GM23338 (cell line): ENCODE measurements around the gene S100A6. TPM values are rescaled to one million over a fixed set of nuclear protein-coding genes. Genes with fewer than 3 reads are reported as not detected.

ENCODE experiments used
- ATAC-seq: fragments of 200-7000 bp; cut with Tn5 transposase; 3 replicates; pipeline ENCODE4 v1.9.1; 2020
- DNase-seq: peaks from one replicate; pipeline ENCODE4 v3.0.0-alpha.2; 2015; ENCODE audit warnings: low spot score
- H2AFZ ChIP-seq: fragments of 200-600 bp; sonication (generic); 2 replicates; pipeline ENCODE4 v1.8.0; 2016; ENCODE audit warnings: antibody characterized with exemption, mild to moderate bottlenecking, moderate library complexity
- H3F3A ChIP-seq: fragments of 200-600 bp; sonication (generic); replicated peaks from 2 replicates; pipeline ENCODE4 v1.8.0; 2017; ENCODE audit warnings: antibody characterized with exemption, mixed run types, low read depth
- H3K27ac ChIP-seq: fragments of 200-600 bp; sonication (generic); 2 replicates; pipeline ENCODE4 v1.6.1; 2016; ENCODE audit warnings: low read depth
- H3K27me3 ChIP-seq: fragments of 200-600 bp; sonication (generic); 2 replicates; pipeline ENCODE4 v1.8.0; 2016; ENCODE audit warnings: mild to moderate bottlenecking, mixed run types, moderate library complexity; ENCODE audit not compliant: insufficient read depth
- H3K36me3 ChIP-seq: fragments of 200-600 bp; sonication (generic); 2 replicates; pipeline ENCODE4 v1.8.0; 2016; ENCODE audit warnings: mild to moderate bottlenecking; ENCODE audit not compliant: insufficient read depth
- H3K4me1 ChIP-seq: fragments of 200-600 bp; sonication (generic); 2 replicates; pipeline ENCODE4 v1.8.0; 2016; ENCODE audit warnings: mild to moderate bottlenecking, moderate library complexity; ENCODE audit not compliant: insufficient read depth
- H3K4me2 ChIP-seq: fragments of 200-600 bp; sonication (generic); 2 replicates; pipeline ENCODE4 v1.7.1; 2017; ENCODE audit warnings: mixed run types
- H3K4me3 ChIP-seq: fragments of 200-600 bp; sonication (generic); 2 replicates; pipeline ENCODE4 v1.6.1; 2016; ENCODE audit warnings: mixed run types
- H3K79me2 ChIP-seq: fragments of 200-600 bp; sonication (generic); replicated peaks from 2 replicates; pipeline ENCODE4 v1.8.0; 2017; ENCODE audit warnings: mild to moderate bottlenecking; ENCODE audit not compliant: insufficient read depth
- H3K9me2 ChIP-seq: fragments of 200-600 bp; sonication (generic); 2 replicates; pipeline ENCODE4 v1.8.0; 2017; ENCODE audit not compliant: insufficient read depth
- H4K20me1 ChIP-seq: fragments of 200-600 bp; sonication (generic); replicated peaks from 2 replicates; pipeline ENCODE4 v1.8.0; 2017; ENCODE audit warnings: mild to moderate bottlenecking; ENCODE audit not compliant: insufficient read depth
- H3K27ac Mint-ChIP-seq: 2 replicates; pipeline ENCODE4 v1.8.0; 2020; ENCODE audit warnings: inconsistent platforms, mild to moderate bottlenecking, moderate library complexity, mixed read lengths
- H3K27me3 Mint-ChIP-seq: 3 replicates; pipeline ENCODE4 v1.8.0; 2022; ENCODE audit warnings: low read depth, mild to moderate bottlenecking, moderate library complexity, mixed read lengths, inconsistent platforms; ENCODE audit not compliant: insufficient read depth, poor library complexity
- H3K36me3 Mint-ChIP-seq: 3 replicates; pipeline ENCODE4 v1.8.0; 2021; ENCODE audit warnings: low read depth, mild to moderate bottlenecking, inconsistent platforms, moderate library complexity, mixed read lengths
- H3K4me1 Mint-ChIP-seq: 3 replicates; pipeline ENCODE4 v1.8.0; 2020; ENCODE audit warnings: mild to moderate bottlenecking, inconsistent platforms, mixed read lengths
- H3K4me3 Mint-ChIP-seq: 3 replicates; pipeline ENCODE4 v1.8.0; 2021; ENCODE audit warnings: moderate library complexity, mild to moderate bottlenecking, inconsistent platforms, mixed read lengths
- H3K9me3 Mint-ChIP-seq: 3 replicates; pipeline ENCODE4 v1.8.0; 2020; ENCODE audit warnings: moderate library complexity, mild to moderate bottlenecking, inconsistent platforms, mixed read lengths
- CREB1 ChIP-seq: fragments of 250-450 bp; sonication (Bioruptor Pico); IDR thresholded peaks from 2 replicates; pipeline ENCODE4 v1.5.0; 2020; ENCODE audit warnings: low read depth, mild to moderate bottlenecking, moderate library complexity
- EZH2 ChIP-seq: fragments of 200-600 bp; sonication (generic); IDR thresholded peaks from one replicate; pipeline ENCODE4 v1.8.0; 2017; ENCODE audit warnings: antibody characterized with exemption, mild to moderate bottlenecking, low read depth; ENCODE audit not compliant: unreplicated experiment
- EZH2phosphoT487 ChIP-seq: fragments of 200-600 bp; sonication (generic); IDR thresholded peaks from one replicate; pipeline ENCODE4 v1.8.1; 2018; ENCODE audit warnings: antibody characterized with exemption; ENCODE audit not compliant: unreplicated experiment
- NANOG ChIP-seq: IDR thresholded peaks from 2 replicates; pipeline ENCODE4 v1.6.1; 2016; ENCODE audit warnings: antibody characterized with exemption, borderline replicate concordance
- ZNF114 ChIP-seq: fragments of 250-450 bp; sonication (Bioruptor Pico); IDR thresholded peaks from 2 replicates; pipeline ENCODE4 v1.5.0; 2020; ENCODE audit warnings: mild to moderate bottlenecking, moderate library complexity
- polyA plus RNA-seq: library from polyadenylated mRNA; unstranded; fragments of >200 nt; fragmentation: Nextera tagmentation; extraction: Ambion mirVana; gene quantifications from 2 replicates; pipeline ENCODE4 v1.2.1, GENCODE V29; 2016
- total RNA-seq: library from RNA; depleted of rRNA; stranded (reverse); fragments of >200 nt; shearing (Covaris generic); gene quantifications from 2 replicates; pipeline ENCODE4 v1.2.3, GENCODE V29; 2014
- TF ChIP-seq, protein P1 (sequence below): fragments of 250-450 bp; sonication (Bioruptor Pico); IDR thresholded peaks from 2 replicates; pipeline ENCODE4 v1.5.0; 2020; ENCODE audit warnings: mild to moderate bottlenecking, moderate library complexity
- TF ChIP-seq, protein P2 (sequence below): IDR thresholded peaks from one replicate; pipeline ENCODE4 v1.6.1; 2018; ENCODE audit warnings: antibody characterized with exemption; ENCODE audit not compliant: unreplicated experiment

The S100A6 gene
- total and polyA plus RNA-seq, 2 experiments from 2014 or later: 7.3 to 77.5 TPM

DNA sequence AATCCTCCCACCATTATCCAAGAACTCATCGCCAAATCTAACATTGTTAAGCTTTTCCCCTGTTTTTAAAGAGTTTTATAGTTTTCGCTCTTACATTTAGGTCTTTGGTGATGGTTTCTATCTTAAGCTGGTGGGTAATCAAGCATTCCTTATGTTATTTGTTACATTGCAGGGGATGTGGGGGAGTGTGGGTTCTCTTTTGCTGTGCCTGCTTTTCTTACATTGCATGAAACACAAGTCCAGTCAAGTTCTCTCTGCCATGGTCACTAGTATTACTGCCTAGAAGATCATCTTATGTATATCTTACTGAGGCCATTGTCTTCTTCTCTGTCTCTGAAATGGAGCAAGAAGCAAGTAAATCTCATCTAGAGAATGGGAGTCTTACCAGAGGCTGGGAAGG is 48.1 kb downstream of the S100A6 start (continued):
- TF ChIP-seq, protein P1, sequence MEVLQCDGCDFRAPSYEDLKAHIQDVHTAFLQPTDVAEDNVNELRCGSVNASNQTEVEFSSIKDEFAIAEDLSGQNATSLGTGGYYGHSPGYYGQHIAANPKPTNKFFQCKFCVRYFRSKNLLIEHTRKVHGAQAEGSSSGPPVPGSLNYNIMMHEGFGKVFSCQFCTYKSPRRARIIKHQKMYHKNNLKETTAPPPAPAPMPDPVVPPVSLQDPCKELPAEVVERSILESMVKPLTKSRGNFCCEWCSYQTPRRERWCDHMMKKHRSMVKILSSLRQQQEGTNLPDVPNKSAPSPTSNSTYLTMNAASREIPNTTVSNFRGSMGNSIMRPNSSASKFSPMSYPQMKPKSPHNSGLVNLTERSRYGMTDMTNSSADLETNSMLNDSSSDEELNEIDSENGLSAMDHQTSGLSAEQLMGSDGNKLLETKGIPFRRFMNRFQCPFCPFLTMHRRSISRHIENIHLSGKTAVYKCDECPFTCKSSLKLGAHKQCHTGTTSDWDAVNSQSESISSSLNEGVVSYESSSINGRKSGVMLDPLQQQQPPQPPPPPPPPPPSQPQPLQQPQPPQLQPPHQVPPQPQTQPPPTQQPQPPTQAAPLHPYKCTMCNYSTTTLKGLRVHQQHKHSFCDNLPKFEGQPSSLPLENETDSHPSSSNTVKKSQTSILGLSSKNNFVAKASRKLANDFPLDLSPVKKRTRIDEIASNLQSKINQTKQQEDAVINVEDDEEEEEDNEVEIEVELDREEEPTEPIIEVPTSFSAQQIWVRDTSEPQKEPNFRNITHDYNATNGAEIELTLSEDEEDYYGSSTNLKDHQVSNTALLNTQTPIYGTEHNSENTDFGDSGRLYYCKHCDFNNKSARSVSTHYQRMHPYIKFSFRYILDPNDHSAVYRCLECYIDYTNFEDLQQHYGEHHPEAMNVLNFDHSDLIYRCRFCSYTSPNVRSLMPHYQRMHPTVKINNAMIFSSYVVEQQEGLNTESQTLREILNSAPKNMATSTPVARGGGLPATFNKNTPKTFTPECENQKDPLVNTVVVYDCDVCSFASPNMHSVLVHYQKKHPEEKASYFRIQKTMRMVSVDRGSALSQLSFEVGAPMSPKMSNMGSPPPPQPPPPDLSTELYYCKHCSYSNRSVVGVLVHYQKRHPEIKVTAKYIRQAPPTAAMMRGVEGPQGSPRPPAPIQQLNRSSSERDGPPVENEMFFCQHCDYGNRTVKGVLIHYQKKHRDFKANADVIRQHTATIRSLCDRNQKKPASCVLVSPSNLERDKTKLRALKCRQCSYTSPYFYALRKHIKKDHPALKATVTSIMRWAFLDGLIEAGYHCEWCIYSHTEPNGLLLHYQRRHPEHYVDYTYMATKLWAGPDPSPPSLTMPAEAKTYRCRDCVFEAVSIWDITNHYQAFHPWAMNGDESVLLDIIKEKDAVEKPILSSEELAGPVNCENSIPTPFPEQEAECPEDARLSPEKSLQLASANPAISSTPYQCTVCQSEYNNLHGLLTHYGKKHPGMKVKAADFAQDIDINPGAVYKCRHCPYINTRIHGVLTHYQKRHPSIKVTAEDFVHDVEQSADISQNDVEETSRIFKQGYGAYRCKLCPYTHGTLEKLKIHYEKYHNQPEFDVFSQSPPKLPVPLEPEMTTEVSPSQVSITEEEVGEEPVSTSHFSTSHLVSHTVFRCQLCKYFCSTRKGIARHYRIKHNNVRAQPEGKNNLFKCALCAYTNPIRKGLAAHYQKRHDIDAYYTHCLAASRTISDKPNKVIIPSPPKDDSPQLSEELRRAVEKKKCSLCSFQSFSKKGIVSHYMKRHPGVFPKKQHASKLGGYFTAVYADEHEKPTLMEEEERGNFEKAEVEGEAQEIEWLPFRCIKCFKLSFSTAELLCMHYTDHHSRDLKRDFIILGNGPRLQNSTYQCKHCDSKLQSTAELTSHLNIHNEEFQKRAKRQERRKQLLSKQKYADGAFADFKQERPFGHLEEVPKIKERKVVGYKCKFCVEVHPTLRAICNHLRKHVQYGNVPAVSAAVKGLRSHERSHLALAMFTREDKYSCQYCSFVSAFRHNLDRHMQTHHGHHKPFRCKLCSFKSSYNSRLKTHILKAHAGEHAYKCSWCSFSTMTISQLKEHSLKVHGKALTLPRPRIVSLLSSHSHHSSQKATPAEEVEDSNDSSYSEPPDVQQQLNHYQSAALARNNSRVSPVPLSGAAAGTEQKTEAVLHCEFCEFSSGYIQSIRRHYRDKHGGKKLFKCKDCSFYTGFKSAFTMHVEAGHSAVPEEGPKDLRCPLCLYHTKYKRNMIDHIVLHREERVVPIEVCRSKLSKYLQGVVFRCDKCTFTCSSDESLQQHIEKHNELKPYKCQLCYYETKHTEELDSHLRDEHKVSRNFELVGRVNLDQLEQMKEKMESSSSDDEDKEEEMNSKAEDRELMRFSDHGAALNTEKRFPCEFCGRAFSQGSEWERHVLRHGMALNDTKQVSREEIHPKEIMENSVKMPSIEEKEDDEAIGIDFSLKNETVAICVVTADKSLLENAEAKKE (CRISPR knock-in tag): no peak
- no peak for TF ChIP-seq EZH2
- TF ChIP-seq, protein P2, sequence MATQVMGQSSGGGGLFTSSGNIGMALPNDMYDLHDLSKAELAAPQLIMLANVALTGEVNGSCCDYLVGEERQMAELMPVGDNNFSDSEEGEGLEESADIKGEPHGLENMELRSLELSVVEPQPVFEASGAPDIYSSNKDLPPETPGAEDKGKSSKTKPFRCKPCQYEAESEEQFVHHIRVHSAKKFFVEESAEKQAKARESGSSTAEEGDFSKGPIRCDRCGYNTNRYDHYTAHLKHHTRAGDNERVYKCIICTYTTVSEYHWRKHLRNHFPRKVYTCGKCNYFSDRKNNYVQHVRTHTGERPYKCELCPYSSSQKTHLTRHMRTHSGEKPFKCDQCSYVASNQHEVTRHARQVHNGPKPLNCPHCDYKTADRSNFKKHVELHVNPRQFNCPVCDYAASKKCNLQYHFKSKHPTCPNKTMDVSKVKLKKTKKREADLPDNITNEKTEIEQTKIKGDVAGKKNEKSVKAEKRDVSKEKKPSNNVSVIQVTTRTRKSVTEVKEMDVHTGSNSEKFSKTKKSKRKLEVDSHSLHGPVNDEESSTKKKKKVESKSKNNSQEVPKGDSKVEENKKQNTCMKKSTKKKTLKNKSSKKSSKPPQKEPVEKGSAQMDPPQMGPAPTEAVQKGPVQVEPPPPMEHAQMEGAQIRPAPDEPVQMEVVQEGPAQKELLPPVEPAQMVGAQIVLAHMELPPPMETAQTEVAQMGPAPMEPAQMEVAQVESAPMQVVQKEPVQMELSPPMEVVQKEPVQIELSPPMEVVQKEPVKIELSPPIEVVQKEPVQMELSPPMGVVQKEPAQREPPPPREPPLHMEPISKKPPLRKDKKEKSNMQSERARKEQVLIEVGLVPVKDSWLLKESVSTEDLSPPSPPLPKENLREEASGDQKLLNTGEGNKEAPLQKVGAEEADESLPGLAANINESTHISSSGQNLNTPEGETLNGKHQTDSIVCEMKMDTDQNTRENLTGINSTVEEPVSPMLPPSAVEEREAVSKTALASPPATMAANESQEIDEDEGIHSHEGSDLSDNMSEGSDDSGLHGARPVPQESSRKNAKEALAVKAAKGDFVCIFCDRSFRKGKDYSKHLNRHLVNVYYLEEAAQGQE: no peak
- TF ChIP-seq EZH2phosphoT487: no peak

DNA sequence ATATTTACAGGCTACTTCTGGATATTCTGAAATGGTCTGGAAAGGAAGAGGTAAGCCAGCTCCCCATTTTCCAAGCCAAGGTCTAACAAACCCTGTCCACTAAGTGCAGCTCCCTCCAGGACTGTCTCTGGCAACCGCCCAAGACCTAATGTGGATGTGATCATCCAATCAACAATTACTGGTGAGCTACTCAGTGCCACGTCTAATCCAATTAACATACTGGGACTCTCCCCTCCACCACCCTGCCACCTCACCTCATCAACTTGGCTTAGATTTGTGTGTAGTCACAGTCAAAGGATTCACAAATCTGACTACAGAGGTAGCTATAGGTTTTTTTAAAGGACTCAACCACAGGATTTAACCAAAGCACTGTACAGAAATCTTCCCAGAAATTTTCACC is 49.9 kb downstream of the S100A6 start:
- Mint-ChIP-seq H3K4me3 (no peak overlapping the region), H3K36me3 (no peaks in the 10 kb centered on the region), H3K27me3 (no peaks in the 10 kb centered on the region), H3K27ac (no peak overlapping the region), H3K4me1 (peaks cover 23% of the 10 kb centered on the region), H3K9me3 (no peaks in the 10 kb centered on the region)
- peaks cover 9% of the 10 kb centered on the region; the same call in 1 of the 2 replicates for H3K4me1 ChIP-seq
- no peaks in the 10 kb centered on the region for H3F3A ChIP-seq
- H4K20me1 ChIP-seq: no peaks in the 10 kb centered on the region
- DNase-seq (no peak), ATAC-seq (no peak)
- H3K36me3 ChIP-seq: no peaks in the 10 kb centered on the region
- no peaks in the 10 kb centered on the region for H3K79me2 ChIP-seq
- H3K9me2 ChIP-seq: no peaks in the 10 kb centered on the region
- no peak overlapping the region for H3K4me2 ChIP-seq
- H2AFZ ChIP-seq: peak overlapping the region; percentile 43; the same call in 1 of the 2 replicates
- no peak overlapping the region for H3K27ac ChIP-seq
- no peak overlapping the region for H3K4me3 ChIP-seq
- no peaks in the 10 kb centered on the region for H3K27me3 ChIP-seq
- TF ChIP-seq EZH2phosphoT487 (no peak), NANOG (no peak), ZNF114 (no peak), CREB1 (no peak)
